Suprapubic skin (tissue), 4 donors: Measurements from ENCODE around the gene LSG1. TPM values are rescaled to one million over a fixed set of nuclear protein-coding genes. Genes with fewer than 3 reads are reported as not detected.

Experiments
- DNase-seq, 2 donors: peaks; one replicate each; pipeline ENCODE4 v3.0.0-alpha.2; 2019; ENCODE audit warnings: low spot score in 2 of 2
- H3K27ac ChIP-seq: fragments of 200-600 bp; sonication (generic); one replicate; pipeline ENCODE4 v1.5.1; 2019
- H3K27me3 ChIP-seq: fragments of 200-600 bp; sonication (generic); one replicate; pipeline ENCODE4 v1.5.1; 2019
- H3K36me3 ChIP-seq: fragments of 200-600 bp; sonication (generic); one replicate; pipeline ENCODE4 v1.5.1; 2019
- H3K4me1 ChIP-seq: fragments of 200-600 bp; sonication (generic); one replicate; pipeline ENCODE4 v1.5.1; 2019
- H3K4me3 ChIP-seq: fragments of 200-600 bp; sonication (generic); one replicate; pipeline ENCODE4 v1.5.1; 2019; ENCODE audit warnings: mild to moderate bottlenecking
- H3K9me3 ChIP-seq: fragments of 200-600 bp; sonication (generic); one replicate; pipeline ENCODE4 v1.5.1; 2019
- CTCF ChIP-seq, 2 donors: fragments of 200-600 bp in 1 of 2; fragments of 450-650 bp in 1 of 2; sonication (generic) in 1 of 2; IDR thresholded peaks; one replicate each; pipeline ENCODE4 v1.5.1; 2016 to 2019; ENCODE audit warnings: antibody characterized with exemption in 2 of 2, mild to moderate bottlenecking in 1 of 2, moderate library complexity in 1 of 2
- EP300 ChIP-seq: sonication (generic); formaldehyde crosslinking; IDR thresholded peaks from one replicate; pipeline ENCODE4 v1.6.1; 2017; ENCODE audit warnings: antibody characterized with exemption
- POLR2A ChIP-seq, 2 donors: fragments of 450-650 bp; IDR thresholded peaks; one replicate each; pipeline ENCODE4 v1.6.1; 2017; ENCODE audit warnings: antibody characterized with exemption in 2 of 2, mild to moderate bottlenecking in 2 of 2, moderate library complexity in 2 of 2
- POLR2AphosphoS5 ChIP-seq, 3 donors: sonication (generic); formaldehyde crosslinking; IDR thresholded peaks; one replicate each; pipeline ENCODE4 v1.6.1; 2017; ENCODE audit warnings: antibody characterized with exemption in 3 of 3
- WGBS: methylation state at CpG from one replicate; pipeline ENCODE4 v1.1.5; 2018; 5-methylcytosine and 5-hydroxymethylcytosine counted together
- total RNA-seq, 4 donors: library from RNA; depleted of rRNA; stranded (reverse); fragments of >200 nt; gene quantifications; one replicate each; pipeline ENCODE4 v1.1.0, GENCODE V29; 2016

LSG1 gene
- total RNA-seq, 4 donors from 2014 or later = 51.7 to 86.5 (median 56.6) TPM

- H3K9me3 ChIP-seq = no peaks in the 10 kb centered on the region
- no peaks in the 10 kb centered on the region for H3K4me1 ChIP-seq
- H3K4me3 ChIP-seq = no peak overlapping the region
- 89% methylated on average over 2 of the region's 2 CpGs for WGBS
- no peak for DNase-seq
- no peak overlapping the region for H3K27ac ChIP-seq
- H3K27me3 ChIP-seq = no peaks in the 10 kb centered on the region
- TF ChIP-seq POLR2A (IDR thresholded peaks at IDR 0.05) = no peak
- peak in 1 of 2 donors; percentile 8 for TF ChIP-seq CTCF (IDR thresholded peaks at IDR 0.05)
- H3K36me3 ChIP-seq = peaks cover 16% of the 10 kb centered on the region
Measured at GRCh38 chr3:194604837-194605236, 67.2 kb downstream of the LSG1 start.

- DNase-seq = no peak
- 93% methylated on average over 10 of the region's 22 CpGs for whole genome bisulfite sequencing
Measured at GRCh38 chr3:194604126-194604525, 67.9 kb downstream of the LSG1 start.

GRCh38 chr3:194602669-194603171 lies 69.3 kb downstream of the LSG1 start:
- 86% methylated on average over 10 of the region's 10 CpGs for WGBS
- Histone ChIP-seq H3K27me3 (no peaks in the 10 kb centered on the region), H3K36me3 (peaks cover 9% of the 10 kb centered on the region), H3K9me3 (no peaks in the 10 kb centered on the region), H3K4me1 (no peaks in the 10 kb centered on the region), H3K27ac (no peak overlapping the region), H3K4me3 (no peak overlapping the region)
- TF ChIP-seq POLR2AphosphoS5 (IDR thresholded peaks at IDR 0.05) (no peak), CTCF (IDR thresholded peaks at IDR 0.05) (no peak), POLR2A (IDR thresholded peaks at IDR 0.05) (no peak), EP300 (no peak)
- DNase-seq = no peak

More at GRCh38 chr3:194604126-194604525, 67.9 kb downstream of the LSG1 start:
- TF ChIP-seq EP300 (no peak), POLR2A (IDR thresholded peaks at IDR 0.05) (no peak), POLR2AphosphoS5 (IDR thresholded peaks at IDR 0.05) (no peak), CTCF (IDR thresholded peaks at IDR 0.05) (no peak)
- H3K4me3 ChIP-seq = no peak overlapping the region
- no peaks in the 10 kb centered on the region for H3K4me1 ChIP-seq
- H3K27me3 ChIP-seq = no peaks in the 10 kb centered on the region
- H3K27ac ChIP-seq = no peak overlapping the region
- peaks cover 9% of the 10 kb centered on the region for H3K36me3 ChIP-seq
- no peaks in the 10 kb centered on the region for H3K9me3 ChIP-seq

GRCh38 chr3:194598771-194599557 lies 73.0 kb downstream of the LSG1 start:
- TF ChIP-seq POLR2AphosphoS5 (IDR thresholded peaks at IDR 0.05) (peak in 1 of 3 donors; percentile 33), EP300 (no peak)
- Histone ChIP-seq H3K4me3 (no peak overlapping the region), H3K4me1 (peaks cover 7% of the 10 kb centered on the region), H3K27ac (no peak overlapping the region), H3K9me3 (no peaks in the 10 kb centered on the region), H3K36me3 (peaks cover 4% of the 10 kb centered on the region), H3K27me3 (no peaks in the 10 kb centered on the region)
- DNase-seq = no peak
- WGBS = 83% methylated on average over 25 of the region's 25 CpGs

- 35% methylated on average over 5 of the region's 5 CpGs for WGBS
- no peak for DNase-seq
- Histone ChIP-seq H3K27me3 (no peaks in the 10 kb centered on the region), H3K4me1 (peaks cover 23% of the 10 kb centered on the region), H3K27ac (no peak overlapping the region), H3K36me3 (no peaks in the 10 kb centered on the region), H3K4me3 (no peak overlapping the region), H3K9me3 (no peaks in the 10 kb centered on the region)
- TF ChIP-seq POLR2AphosphoS5 (IDR thresholded peaks at IDR 0.05) = no peak
- TF ChIP-seq CTCF (IDR thresholded peaks at IDR 0.05) = no peak
- no peak for TF ChIP-seq POLR2A (IDR thresholded peaks at IDR 0.05)
- no peak for TF ChIP-seq EP300
Measured at GRCh38 chr3:194596906-194597305, 75.1 kb downstream of the LSG1 start.
